ENCODE results near the gene TENM4.
"Not testable (repeated sequence)": the region's sequence is repeated elsewhere in the genome, so short reads cannot be mapped to it uniquely, and the experiment has no call there.

Gene TENM4

GRCh38 chr11:78902771-78903507 is 537.9 kb downstream of the TENM4 start:
- H3K36me3 ChIP-seq (ENCODE audit: control insufficient read depth in 1 of 2, insufficient read depth in 2 of 2, low read length in 2 of 2) = no peaks in the 10 kb centered on the region
- H3K9me3 ChIP-seq (ENCODE audit: control insufficient read depth in 1 of 2, low read length in 2 of 2) = no peaks in the 10 kb centered on the region
- H3K4me3 ChIP-seq (ENCODE audit: low read depth in 1 of 2, low read length in 2 of 2) = peak overlapping the region in 1 of 2 donors; percentile 10
- no peak overlapping the region for H3K27ac ChIP-seq (ENCODE audit: low read length)
- H3K4me1 ChIP-seq (ENCODE audit: control insufficient read depth in 1 of 2, insufficient read depth in 2 of 2, low read length in 2 of 2) = no peaks in the 10 kb centered on the region
- H3K27me3 ChIP-seq (ENCODE audit: low read depth, low read length) = no peaks in the 10 kb centered on the region

GRCh38 chr11:78901831-78902230 is 539.0 kb downstream of the TENM4 start:
- H3K27me3 ChIP-seq (ENCODE audit: low read depth, low read length) = no peaks in the 10 kb centered on the region
- no peak overlapping the region for H3K4me3 ChIP-seq (ENCODE audit: low read depth in 1 of 2, low read length in 2 of 2)
- no peaks in the 10 kb centered on the region for H3K9me3 ChIP-seq (ENCODE audit: control insufficient read depth in 1 of 2, low read length in 2 of 2)
- H3K4me1 ChIP-seq (ENCODE audit: control insufficient read depth in 1 of 2, insufficient read depth in 2 of 2, low read length in 2 of 2) = no peaks in the 10 kb centered on the region
- H3K27ac ChIP-seq (ENCODE audit: low read length) = no peak overlapping the region
- no peaks in the 10 kb centered on the region for H3K36me3 ChIP-seq (ENCODE audit: control insufficient read depth in 1 of 2, insufficient read depth in 2 of 2, low read length in 2 of 2)

DNA sequence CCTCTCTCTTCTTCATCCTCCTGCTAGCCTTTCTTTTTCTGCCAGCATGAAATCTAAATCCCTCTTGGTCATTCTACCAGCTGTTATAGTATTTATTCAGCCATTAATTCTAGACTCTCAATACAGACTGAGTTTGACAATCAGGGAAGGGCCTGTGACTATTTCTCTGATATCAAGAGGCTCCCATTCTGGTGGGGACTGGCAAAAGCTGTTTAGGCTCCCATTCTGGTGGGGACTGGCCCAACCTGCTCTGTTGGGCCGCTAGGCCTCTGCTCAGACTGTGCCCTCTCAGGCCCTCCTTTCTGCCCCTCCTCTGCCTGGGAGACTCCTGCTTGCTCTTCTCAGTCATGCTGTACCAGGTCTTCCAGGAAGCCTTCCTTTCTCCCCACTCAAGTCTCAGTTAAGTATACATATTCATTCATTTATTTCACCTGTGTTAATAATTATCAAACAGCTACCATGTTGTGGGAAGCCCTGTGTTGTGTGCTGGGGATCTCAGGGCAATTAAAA is 542.5 kb downstream of the TENM4 start:
- no peak overlapping the region for H3K27ac ChIP-seq (ENCODE audit: low read length)
- H3K9me3 ChIP-seq (ENCODE audit: control insufficient read depth in 1 of 2, low read length in 2 of 2) = no peaks in the 10 kb centered on the region
- H3K4me3 ChIP-seq (ENCODE audit: low read depth in 1 of 2, low read length in 2 of 2) = no peak overlapping the region
- H3K4me1 ChIP-seq (ENCODE audit: control insufficient read depth in 1 of 2, insufficient read depth in 2 of 2, low read length in 2 of 2) = no peaks in the 10 kb centered on the region
- H3K27me3 ChIP-seq (ENCODE audit: low read depth, low read length) = no peaks in the 10 kb centered on the region
- no peaks in the 10 kb centered on the region for H3K36me3 ChIP-seq (ENCODE audit: control insufficient read depth in 1 of 2, insufficient read depth in 2 of 2, low read length in 2 of 2)

GRCh38 chr11:78893996-78894395 is 546.8 kb downstream of the TENM4 start:
- Histone ChIP-seq H3K4me3 (ENCODE audit: low read depth in 1 of 2, low read length in 2 of 2) (no peak overlapping the region), H3K36me3 (ENCODE audit: control insufficient read depth in 1 of 2, insufficient read depth in 2 of 2, low read length in 2 of 2) (no peaks in the 10 kb centered on the region), H3K4me1 (ENCODE audit: control insufficient read depth in 1 of 2, insufficient read depth in 2 of 2, low read length in 2 of 2) (no peaks in the 10 kb centered on the region), H3K27me3 (ENCODE audit: low read depth, low read length) (no peaks in the 10 kb centered on the region), H3K27ac (ENCODE audit: low read length) (no peak overlapping the region), H3K9me3 (ENCODE audit: control insufficient read depth in 1 of 2, low read length in 2 of 2) (no peaks in the 10 kb centered on the region)

DNA sequence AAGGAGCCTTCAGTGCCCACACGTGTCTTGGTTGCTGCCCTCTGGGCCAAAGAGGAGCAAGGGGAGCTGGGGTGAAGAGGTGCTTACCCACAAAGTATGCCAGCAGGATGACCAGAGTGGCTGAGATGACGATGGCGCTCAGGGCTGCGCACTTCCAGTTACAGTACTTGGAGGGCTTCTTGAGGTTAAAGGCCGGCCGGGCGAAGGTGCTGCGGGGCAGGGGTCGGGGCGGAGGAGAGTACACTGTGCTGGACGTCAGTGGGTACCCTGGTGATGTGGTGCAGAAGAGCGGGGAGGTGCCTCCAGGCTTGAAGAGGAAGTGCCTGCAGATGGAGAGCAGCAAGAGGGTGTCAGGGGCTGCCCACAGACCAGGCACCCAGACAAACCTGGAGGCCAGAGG is 551.1 kb downstream of the TENM4 start:
- no peaks in the 10 kb centered on the region for H3K36me3 ChIP-seq (ENCODE audit: control insufficient read depth in 1 of 2, insufficient read depth in 2 of 2, low read length in 2 of 2)
- H3K27me3 ChIP-seq (ENCODE audit: low read depth, low read length) = no peaks in the 10 kb centered on the region
- no peaks in the 10 kb centered on the region for H3K4me1 ChIP-seq (ENCODE audit: control insufficient read depth in 1 of 2, insufficient read depth in 2 of 2, low read length in 2 of 2)
- no peaks in the 10 kb centered on the region for H3K9me3 ChIP-seq (ENCODE audit: control insufficient read depth in 1 of 2, low read length in 2 of 2)
- no peak overlapping the region for H3K4me3 ChIP-seq (ENCODE audit: low read depth in 1 of 2, low read length in 2 of 2)
- H3K27ac ChIP-seq (ENCODE audit: low read length) = no peak overlapping the region

DNA sequence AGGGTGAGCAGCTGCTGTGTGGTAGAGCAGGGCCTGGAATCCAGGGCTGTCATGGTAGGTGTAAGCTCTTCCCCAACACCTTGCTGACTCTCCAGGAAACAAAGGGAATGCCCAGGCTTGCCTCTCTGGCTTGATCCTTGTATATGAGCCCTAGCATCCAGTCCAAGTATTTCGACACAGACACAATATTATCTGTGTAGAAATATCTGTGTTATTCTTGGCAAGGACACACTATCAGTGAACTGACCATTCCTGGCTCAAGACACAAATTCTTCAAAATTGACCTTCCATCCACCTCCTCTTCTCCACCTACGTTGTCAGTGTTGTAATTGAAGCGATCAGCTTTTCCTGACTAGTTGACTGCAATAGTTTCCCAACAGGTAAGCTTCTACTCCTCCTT is 554.2 kb downstream of the TENM4 start:
- Histone ChIP-seq H3K36me3 (ENCODE audit: control insufficient read depth in 1 of 2, insufficient read depth in 2 of 2, low read length in 2 of 2) (no peaks in the 10 kb centered on the region), H3K4me3 (ENCODE audit: low read depth in 1 of 2, low read length in 2 of 2) (no peak overlapping the region), H3K27me3 (ENCODE audit: low read depth, low read length) (no peaks in the 10 kb centered on the region), H3K27ac (ENCODE audit: low read length) (no peak overlapping the region), H3K4me1 (ENCODE audit: control insufficient read depth in 1 of 2, insufficient read depth in 2 of 2, low read length in 2 of 2) (no peaks in the 10 kb centered on the region), H3K9me3 (ENCODE audit: control insufficient read depth in 1 of 2, low read length in 2 of 2) (no peaks in the 10 kb centered on the region)

GRCh38 chr11:78884761-78885160 is 556.1 kb downstream of the TENM4 start:
- Histone ChIP-seq H3K9me3 (ENCODE audit: control insufficient read depth in 1 of 2, low read length in 2 of 2) (no peaks in the 10 kb centered on the region), H3K4me1 (ENCODE audit: control insufficient read depth in 1 of 2, insufficient read depth in 2 of 2, low read length in 2 of 2) (no peaks in the 10 kb centered on the region), H3K4me3 (ENCODE audit: low read depth in 1 of 2, low read length in 2 of 2) (no peak overlapping the region), H3K36me3 (ENCODE audit: control insufficient read depth in 1 of 2, insufficient read depth in 2 of 2, low read length in 2 of 2) (no peaks in the 10 kb centered on the region), H3K27me3 (ENCODE audit: low read depth, low read length) (no peaks in the 10 kb centered on the region), H3K27ac (ENCODE audit: low read length) (no peak overlapping the region)

DNA sequence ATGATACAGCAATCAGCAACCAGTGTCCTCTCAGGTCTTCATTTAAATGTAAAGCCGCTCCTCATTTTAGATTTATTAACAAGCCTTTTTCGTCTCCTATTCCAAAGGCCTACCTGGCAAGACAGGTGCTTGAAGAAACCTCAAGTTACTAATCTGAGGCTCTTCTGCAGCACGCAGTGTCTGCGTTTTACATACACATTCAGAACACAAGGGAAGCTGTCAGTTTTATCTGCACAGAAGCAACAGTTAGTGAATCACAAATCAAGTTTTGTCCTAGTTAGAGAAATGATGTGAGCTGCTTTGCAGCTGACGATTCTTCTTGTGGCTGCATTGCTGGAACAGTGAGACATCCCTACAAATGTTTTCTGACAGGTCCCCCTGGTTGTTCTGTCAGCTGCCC is 557.3 kb downstream of the TENM4 start:
- Histone ChIP-seq H3K36me3 (ENCODE audit: control insufficient read depth in 1 of 2, insufficient read depth in 2 of 2, low read length in 2 of 2) (no peaks in the 10 kb centered on the region), H3K4me1 (ENCODE audit: control insufficient read depth in 1 of 2, insufficient read depth in 2 of 2, low read length in 2 of 2) (no peaks in the 10 kb centered on the region), H3K9me3 (ENCODE audit: control insufficient read depth in 1 of 2, low read length in 2 of 2) (no peaks in the 10 kb centered on the region), H3K4me3 (ENCODE audit: low read depth in 1 of 2, low read length in 2 of 2) (no peak overlapping the region), H3K27ac (ENCODE audit: low read length) (no peak overlapping the region), H3K27me3 (ENCODE audit: low read depth, low read length) (no peaks in the 10 kb centered on the region)

DNA sequence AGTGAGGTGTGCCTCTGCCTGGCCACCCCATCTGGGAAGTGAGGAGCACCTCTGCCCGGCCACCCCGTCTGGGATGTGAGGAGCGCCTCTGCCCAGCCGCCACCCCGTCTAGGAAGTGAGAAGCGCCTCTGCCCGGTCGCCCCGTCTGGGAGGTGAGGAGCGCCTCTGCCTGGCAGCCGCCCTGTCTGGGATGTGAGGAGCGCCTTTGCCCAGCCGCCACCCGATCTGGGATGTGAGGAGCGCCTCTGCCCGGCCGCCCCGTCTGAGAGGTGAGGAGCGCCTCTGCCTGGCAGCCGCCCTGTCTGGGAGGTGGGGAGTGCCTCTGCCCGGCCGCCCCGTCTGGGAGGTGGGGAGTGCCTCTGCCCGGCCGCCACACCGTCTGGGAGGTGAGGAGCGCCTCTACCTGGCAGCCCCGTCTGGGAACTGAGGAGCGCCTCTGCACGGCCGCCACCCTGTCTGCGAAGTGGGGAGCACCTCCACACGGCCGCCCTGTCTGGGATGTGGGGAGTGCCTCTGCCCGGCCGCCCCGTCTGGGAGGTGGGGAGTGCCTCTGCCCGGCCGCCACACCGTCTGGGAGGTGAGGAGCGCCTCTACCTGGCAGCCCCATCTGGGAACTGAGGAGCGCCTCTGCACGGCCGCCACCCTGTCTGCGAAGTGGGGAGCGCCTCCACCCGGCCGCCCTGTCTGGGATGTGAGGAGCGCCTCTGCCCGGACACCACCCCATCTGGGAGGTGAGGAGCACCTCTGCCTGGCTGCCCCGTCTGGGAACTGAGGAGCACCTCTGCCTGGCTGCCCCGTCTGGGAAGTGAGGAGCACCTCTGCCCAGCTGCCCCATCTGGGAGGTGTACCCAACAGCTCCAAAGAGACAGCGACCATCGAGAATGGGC is 561.5 kb downstream of the TENM4 start:
- H3K27me3 ChIP-seq (ENCODE audit: low read depth, low read length) = not testable (repeated sequence)

GRCh38 chr11:78878631-78879030 is 562.2 kb downstream of the TENM4 start:
- Histone ChIP-seq H3K9me3 (ENCODE audit: control insufficient read depth in 1 of 2, low read length in 2 of 2) (no peaks in the 10 kb centered on the region), H3K4me3 (ENCODE audit: low read depth in 1 of 2, low read length in 2 of 2) (no peak overlapping the region), H3K27ac (ENCODE audit: low read length) (no peak overlapping the region), H3K27me3 (ENCODE audit: low read depth, low read length) (no peaks in the 10 kb centered on the region), H3K36me3 (ENCODE audit: control insufficient read depth in 1 of 2, insufficient read depth in 2 of 2, low read length in 2 of 2) (no peaks in the 10 kb centered on the region), H3K4me1 (ENCODE audit: control insufficient read depth in 1 of 2, insufficient read depth in 2 of 2, low read length in 2 of 2) (no peaks in the 10 kb centered on the region)

More for the DNA sequence above, 561.5 kb downstream of the TENM4 start:
- H3K4me1 ChIP-seq (ENCODE audit: control insufficient read depth in 1 of 2, insufficient read depth in 2 of 2, low read length in 2 of 2); H3K36me3 ChIP-seq (ENCODE audit: control insufficient read depth in 1 of 2, insufficient read depth in 2 of 2, low read length in 2 of 2); H3K9me3 ChIP-seq (ENCODE audit: control insufficient read depth in 1 of 2, low read length in 2 of 2); H3K27ac ChIP-seq (ENCODE audit: low read length); H3K4me3 ChIP-seq (ENCODE audit: low read depth in 1 of 2, low read length in 2 of 2): not testable (repeated sequence)

GRCh38 chr11:78876676-78877075 is 564.2 kb downstream of the TENM4 start:
- no peaks in the 10 kb centered on the region for H3K4me1 ChIP-seq (ENCODE audit: control insufficient read depth in 1 of 2, insufficient read depth in 2 of 2, low read length in 2 of 2)
- no peaks in the 10 kb centered on the region for H3K9me3 ChIP-seq (ENCODE audit: control insufficient read depth in 1 of 2, low read length in 2 of 2)
- no peak overlapping the region for H3K4me3 ChIP-seq (ENCODE audit: low read depth in 1 of 2, low read length in 2 of 2)
- H3K27ac ChIP-seq (ENCODE audit: low read length) = no peak overlapping the region
- no peaks in the 10 kb centered on the region for H3K36me3 ChIP-seq (ENCODE audit: control insufficient read depth in 1 of 2, insufficient read depth in 2 of 2, low read length in 2 of 2)
- H3K27me3 ChIP-seq (ENCODE audit: low read depth, low read length) = no peaks in the 10 kb centered on the region

Data from muscle layer of duodenum (tissue), 2 donors.